ENCODE measurements around the gene BORCS8. TPM values are rescaled to one million over a fixed set of nuclear protein-coding genes. Genes with fewer than 3 reads are reported as not detected.

The BORCS8 gene
- polyA plus RNA-seq, 3 donors from 2014 or later: 20.3 to 29.6 (median 26.9) TPM

Other genes starting within 250 kb of the BORCS8 start
- 10 to 100 TPM in 1 of 3 donors, 1 to 10 TPM in 2; 7.4 to 19.4 (median 7.9) TPM for gene SUGP2, start 158.6 kb downstream of the BORCS8 start, polyA plus RNA-seq
- gene ARMC6, start 158.5 kb downstream of the BORCS8 start, polyA plus RNA-seq: 10 to 100 TPM; 45.8 to 58.4 (median 49.9) TPM
- gene SLC25A42, start 128.2 kb downstream of the BORCS8 start, polyA plus RNA-seq: 10 to 100 TPM; 10.4 to 24.8 (median 12.9) TPM
- gene TMEM161A, start 53.7 kb downstream of the BORCS8 start, polyA plus RNA-seq: 10 to 100 TPM; 22.0 to 44.4 (median 32.3) TPM
- under 1 TPM in 2 of 3 donors, not detected in 1; 0.35 to 0.82 TPM for gene MEF2B, start 21.9 kb downstream of the BORCS8 start, polyA plus RNA-seq
- 100 to 1,000 TPM in 1 of 3 donors, 10 to 100 TPM in 2; 93.2 to 105 (median 93.4) TPM for gene RFXANK, start 106 bp upstream of the BORCS8 start, polyA plus RNA-seq
- gene NR2C2AP, start 11.3 kb upstream of the BORCS8 start, polyA plus RNA-seq: 10 to 100 TPM; 15.4 to 27.2 (median 26.8) TPM
- gene NCAN, start 19.8 kb upstream of the BORCS8 start, polyA plus RNA-seq: not detected
- not detected for gene TM6SF2, start 81.1 kb upstream of the BORCS8 start, polyA plus RNA-seq
- 10 to 100 TPM; 25.4 to 47.1 (median 27.7) TPM for gene SUGP1, start 128.4 kb upstream of the BORCS8 start, polyA plus RNA-seq
- gene MAU2, start 128.7 kb upstream of the BORCS8 start, polyA plus RNA-seq: 10 to 100 TPM in 2 of 3 donors, 1 to 10 TPM in 1; 8.5 to 25.5 (median 21.0) TPM
- 10 to 100 TPM in 2 of 3 donors, 1 to 10 TPM in 1; 8.8 to 48.5 (median 21.0) TPM for gene GATAD2A, start 213.5 kb upstream of the BORCS8 start, polyA plus RNA-seq